ENCODE data around the gene SPHKAP.

Gene SPHKAP

DNA sequence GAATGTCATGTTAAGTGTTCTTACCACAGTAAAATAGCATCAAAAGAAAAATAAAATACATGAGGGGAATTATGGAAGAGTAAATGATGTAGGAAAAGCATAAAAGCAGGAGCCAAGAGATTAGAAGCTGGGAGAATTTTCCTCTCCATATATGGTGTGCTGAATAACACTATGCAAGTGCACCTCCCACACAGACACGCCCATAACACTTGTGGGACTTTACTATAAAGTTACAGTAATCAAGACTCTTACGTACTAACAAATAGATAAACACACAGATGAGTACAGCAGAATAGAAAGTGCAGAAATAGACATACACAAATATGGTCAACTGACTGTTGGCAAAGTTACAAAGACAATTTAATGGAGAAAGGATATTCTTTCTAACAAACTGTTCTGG is 16.0 kb upstream of the SPHKAP start:
- TF ChIP-seq, protein P1, sequence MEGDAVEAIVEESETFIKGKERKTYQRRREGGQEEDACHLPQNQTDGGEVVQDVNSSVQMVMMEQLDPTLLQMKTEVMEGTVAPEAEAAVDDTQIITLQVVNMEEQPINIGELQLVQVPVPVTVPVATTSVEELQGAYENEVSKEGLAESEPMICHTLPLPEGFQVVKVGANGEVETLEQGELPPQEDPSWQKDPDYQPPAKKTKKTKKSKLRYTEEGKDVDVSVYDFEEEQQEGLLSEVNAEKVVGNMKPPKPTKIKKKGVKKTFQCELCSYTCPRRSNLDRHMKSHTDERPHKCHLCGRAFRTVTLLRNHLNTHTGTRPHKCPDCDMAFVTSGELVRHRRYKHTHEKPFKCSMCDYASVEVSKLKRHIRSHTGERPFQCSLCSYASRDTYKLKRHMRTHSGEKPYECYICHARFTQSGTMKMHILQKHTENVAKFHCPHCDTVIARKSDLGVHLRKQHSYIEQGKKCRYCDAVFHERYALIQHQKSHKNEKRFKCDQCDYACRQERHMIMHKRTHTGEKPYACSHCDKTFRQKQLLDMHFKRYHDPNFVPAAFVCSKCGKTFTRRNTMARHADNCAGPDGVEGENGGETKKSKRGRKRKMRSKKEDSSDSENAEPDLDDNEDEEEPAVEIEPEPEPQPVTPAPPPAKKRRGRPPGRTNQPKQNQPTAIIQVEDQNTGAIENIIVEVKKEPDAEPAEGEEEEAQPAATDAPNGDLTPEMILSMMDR (conservative IDR thresholded peaks at IDR 0.05; ENCODE audit: low read length): no peak
- no peak for TF ChIP-seq EZH2phosphoT487 (IDR thresholded peaks at IDR 0.05; ENCODE audit: borderline replicate concordance)

GRCh38 chr2:228180181-228181097 is 1.0 kb downstream of the SPHKAP start:
- Histone ChIP-seq H2AFZ (ENCODE audit: low read length) (no peak overlapping the region), H3K9me2 (replicated peaks; ENCODE audit: low read depth, low read length) (no peaks in the 10 kb centered on the region), H3K4me2 (ENCODE audit: low read depth, low read length, poor library complexity, severe bottlenecking) (no peak overlapping the region), H3F3A (ENCODE audit: low read depth) (no peaks in the 10 kb centered on the region), H3K27me3 (ENCODE audit: insufficient read depth, low read length, poor library complexity, severe bottlenecking) (no peaks in the 10 kb centered on the region), H3K9me3 (ENCODE audit: insufficient read depth, low read depth, low read length) (no peaks in the 10 kb centered on the region), H4K20me1 (ENCODE audit: insufficient read depth, low read length, poor library complexity, severe bottlenecking) (no peaks in the 10 kb centered on the region), H3K4me1 (ENCODE audit: insufficient read depth, low read length, poor library complexity, severe bottlenecking) (no peaks in the 10 kb centered on the region), H3K9ac (ENCODE audit: low read depth, low read length, poor library complexity, severe bottlenecking) (no peak overlapping the region), H3K36me3 (ENCODE audit: insufficient read depth, low read length) (no peaks in the 10 kb centered on the region), H3K4me3 (ENCODE audit: low read length, poor library complexity, severe bottlenecking) (no peak overlapping the region), H3K79me2 (ENCODE audit: insufficient read depth, low read length) (no peaks in the 10 kb centered on the region)
- TF ChIP-seq, protein P1 (conservative IDR thresholded peaks at IDR 0.05; ENCODE audit: low read length): no peak
- TF ChIP-seq EZH2phosphoT487 (IDR thresholded peaks at IDR 0.05; ENCODE audit: borderline replicate concordance): no peak

More for the DNA sequence above, 16.0 kb upstream of the SPHKAP start:
- Histone ChIP-seq H3F3A (ENCODE audit: low read depth) (no peaks in the 10 kb centered on the region), H3K9ac (ENCODE audit: low read depth, low read length, poor library complexity, severe bottlenecking) (no peak overlapping the region), H3K4me3 (ENCODE audit: low read length, poor library complexity, severe bottlenecking) (no peak overlapping the region), H3K36me3 (ENCODE audit: insufficient read depth, low read length) (no peaks in the 10 kb centered on the region), H3K4me2 (ENCODE audit: low read depth, low read length, poor library complexity, severe bottlenecking) (no peak overlapping the region), H3K9me2 (replicated peaks; ENCODE audit: low read depth, low read length) (no peaks in the 10 kb centered on the region), H2AFZ (ENCODE audit: low read length) (no peak overlapping the region), H3K27me3 (ENCODE audit: insufficient read depth, low read length, poor library complexity, severe bottlenecking) (no peaks in the 10 kb centered on the region), H3K4me1 (ENCODE audit: insufficient read depth, low read length, poor library complexity, severe bottlenecking) (no peaks in the 10 kb centered on the region), H4K20me1 (ENCODE audit: insufficient read depth, low read length, poor library complexity, severe bottlenecking) (no peaks in the 10 kb centered on the region), H3K9me3 (ENCODE audit: insufficient read depth, low read depth, low read length) (no peaks in the 10 kb centered on the region), H3K79me2 (ENCODE audit: insufficient read depth, low read length) (no peaks in the 10 kb centered on the region)

DNA sequence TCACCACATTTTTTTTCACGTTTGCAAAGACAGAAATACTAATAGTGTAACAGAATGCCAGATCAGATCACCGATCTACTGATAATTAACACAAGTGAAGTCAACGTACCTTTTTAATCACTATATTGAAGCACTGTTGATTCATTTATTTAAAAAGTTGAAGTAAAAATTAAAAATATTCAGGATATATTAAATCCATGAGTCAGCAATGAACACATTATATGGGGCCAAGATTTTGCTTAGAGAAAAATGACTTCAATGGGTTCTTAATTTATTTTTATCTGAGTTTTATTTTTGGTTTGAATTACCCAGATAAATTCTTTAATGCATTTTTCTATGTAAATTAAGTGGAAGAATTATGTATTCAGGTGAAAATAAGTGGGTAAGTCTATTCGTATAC is 14.2 kb downstream of the SPHKAP start:
- Histone ChIP-seq H3K79me2 (ENCODE audit: insufficient read depth, low read length) (no peaks in the 10 kb centered on the region), H2AFZ (ENCODE audit: low read length) (no peak overlapping the region), H3K9me2 (replicated peaks; ENCODE audit: low read depth, low read length) (no peaks in the 10 kb centered on the region), H3K4me3 (ENCODE audit: low read length, poor library complexity, severe bottlenecking) (no peak overlapping the region), H4K20me1 (ENCODE audit: insufficient read depth, low read length, poor library complexity, severe bottlenecking) (no peaks in the 10 kb centered on the region), H3K36me3 (ENCODE audit: insufficient read depth, low read length) (no peaks in the 10 kb centered on the region), H3K9ac (ENCODE audit: low read depth, low read length, poor library complexity, severe bottlenecking) (no peak overlapping the region), H3K27me3 (ENCODE audit: insufficient read depth, low read length, poor library complexity, severe bottlenecking) (no peaks in the 10 kb centered on the region), H3K9me3 (ENCODE audit: insufficient read depth, low read depth, low read length) (no peaks in the 10 kb centered on the region), H3F3A (ENCODE audit: low read depth) (no peaks in the 10 kb centered on the region), H3K4me2 (ENCODE audit: low read depth, low read length, poor library complexity, severe bottlenecking) (no peak overlapping the region), H3K4me1 (ENCODE audit: insufficient read depth, low read length, poor library complexity, severe bottlenecking) (no peaks in the 10 kb centered on the region)
- TF ChIP-seq, protein P1 (conservative IDR thresholded peaks at IDR 0.05; ENCODE audit: low read length): no peak
- TF ChIP-seq EZH2phosphoT487 (IDR thresholded peaks at IDR 0.05; ENCODE audit: borderline replicate concordance): no peak

All from Loucy (cell line).